ENCODE results near the gene GATAD2B.

DNA sequence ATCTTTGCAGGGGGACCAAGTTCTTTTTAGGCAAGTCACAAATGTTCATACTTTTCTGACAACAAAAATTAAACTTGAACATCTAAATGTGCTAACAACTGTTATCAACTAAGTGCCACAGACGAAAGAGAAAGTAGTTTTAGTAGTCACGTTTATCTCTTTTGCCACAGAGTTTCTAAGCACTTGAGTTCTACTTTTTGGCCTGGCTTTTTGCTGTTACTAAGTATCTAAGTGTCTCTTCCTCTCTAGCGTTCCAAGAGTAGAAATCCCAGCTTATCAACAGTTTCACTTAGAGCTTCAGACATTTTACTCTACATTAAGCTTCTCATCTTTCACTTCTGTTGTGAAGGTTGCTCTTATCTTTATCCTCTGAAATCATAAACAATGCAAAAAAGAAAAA lies 34.2 kb downstream of the GATAD2B start:
- no peak for TF ChIP-seq POLR2A (IDR thresholded peaks at IDR 0.05)
- TF ChIP-seq, protein P1, sequence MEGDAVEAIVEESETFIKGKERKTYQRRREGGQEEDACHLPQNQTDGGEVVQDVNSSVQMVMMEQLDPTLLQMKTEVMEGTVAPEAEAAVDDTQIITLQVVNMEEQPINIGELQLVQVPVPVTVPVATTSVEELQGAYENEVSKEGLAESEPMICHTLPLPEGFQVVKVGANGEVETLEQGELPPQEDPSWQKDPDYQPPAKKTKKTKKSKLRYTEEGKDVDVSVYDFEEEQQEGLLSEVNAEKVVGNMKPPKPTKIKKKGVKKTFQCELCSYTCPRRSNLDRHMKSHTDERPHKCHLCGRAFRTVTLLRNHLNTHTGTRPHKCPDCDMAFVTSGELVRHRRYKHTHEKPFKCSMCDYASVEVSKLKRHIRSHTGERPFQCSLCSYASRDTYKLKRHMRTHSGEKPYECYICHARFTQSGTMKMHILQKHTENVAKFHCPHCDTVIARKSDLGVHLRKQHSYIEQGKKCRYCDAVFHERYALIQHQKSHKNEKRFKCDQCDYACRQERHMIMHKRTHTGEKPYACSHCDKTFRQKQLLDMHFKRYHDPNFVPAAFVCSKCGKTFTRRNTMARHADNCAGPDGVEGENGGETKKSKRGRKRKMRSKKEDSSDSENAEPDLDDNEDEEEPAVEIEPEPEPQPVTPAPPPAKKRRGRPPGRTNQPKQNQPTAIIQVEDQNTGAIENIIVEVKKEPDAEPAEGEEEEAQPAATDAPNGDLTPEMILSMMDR (IDR thresholded peaks at IDR 0.05 in 4 of 5, conservative IDR thresholded peaks at IDR 0.05 in 1 of 5): no peak
